OCI-LY1 (cell line): ENCODE data around the gene COX14.

Experiments
- CTCF ChIP-seq: fragments of 200-600 bp; sonication (generic), shearing (Covaris generic); IDR thresholded peaks from 2 replicates; pipeline ENCODE4 v1.5.1; 2017; ENCODE audit warnings: mild to moderate bottlenecking, antibody characterized with exemption, low read length, moderate library complexity, mixed read lengths
- EZH2 ChIP-seq: fragments of 200-600 bp; sonication (generic), shearing (Covaris generic); IDR thresholded peaks from 2 replicates; pipeline ENCODE4 v1.8.0; 2017; ENCODE audit warnings: borderline replicate concordance, mixed run types, mild to moderate bottlenecking, antibody characterized with exemption, low read length, moderate library complexity, mixed read lengths

GRCh38 chr12:50099302-50100008 is 12.6 kb upstream of the COX14 start:
- TF ChIP-seq EZH2 (no peak), CTCF (no peak)
